H9 (cell line): ENCODE data around the gene ARHGAP4. TPM values are rescaled to one million over a fixed set of nuclear protein-coding genes. Genes with fewer than 3 reads are reported as not detected.

Experiments
- DNase-seq: peaks from one replicate; pipeline ENCODE4 v3.0.0-alpha.2; 2017
- H2AFZ ChIP-seq: one replicate; pipeline ENCODE4 v1.6.1; 2013; ENCODE audit warnings: mild to moderate bottlenecking, low read length, control low read depth, moderate library complexity
- H2AK5ac ChIP-seq: 2 replicates; pipeline ENCODE4 v1.6.1; 2013; ENCODE audit warnings: low read length, control low read depth, mixed read lengths; ENCODE audit not compliant: insufficient read length
- H2BK120ac ChIP-seq: one replicate; pipeline ENCODE4 v1.6.1; 2013; ENCODE audit warnings: low read depth, mild to moderate bottlenecking, low read length, control low read depth, inconsistent platforms; ENCODE audit not compliant: poor library complexity, severe bottlenecking
- H2BK12ac ChIP-seq: 2 replicates; pipeline ENCODE4 v1.6.1; 2013; ENCODE audit warnings: low read length, control low read depth, mixed read lengths, low read depth; ENCODE audit not compliant: insufficient read length
- H2BK15ac ChIP-seq: 2 replicates; pipeline ENCODE4 v1.6.1; 2013; ENCODE audit warnings: low read depth, low read length, control low read depth
- H2BK20ac ChIP-seq: one replicate; pipeline ENCODE4 v1.6.1; 2013; ENCODE audit warnings: low read depth, mild to moderate bottlenecking, low read length, control low read depth, inconsistent platforms; ENCODE audit not compliant: poor library complexity, severe bottlenecking
- H2BK5ac ChIP-seq: 2 replicates; pipeline ENCODE4 v1.6.1; 2013; ENCODE audit warnings: low read length, control low read depth, mixed read lengths; ENCODE audit not compliant: insufficient read length
- H3K14ac ChIP-seq: 2 replicates; pipeline ENCODE4 v1.6.1; 2013; ENCODE audit warnings: low read length, control low read depth; ENCODE audit not compliant: insufficient read depth
- H3K18ac ChIP-seq: 2 replicates; pipeline ENCODE4 v1.6.1; 2013; ENCODE audit warnings: low read depth, mild to moderate bottlenecking, mixed read lengths, low read length, control low read depth; ENCODE audit not compliant: insufficient read length
- H3K23ac ChIP-seq: 2 replicates; pipeline ENCODE4 v1.6.1; 2013; ENCODE audit warnings: low read length, control low read depth, mixed read lengths, low read depth; ENCODE audit not compliant: insufficient read length
- H3K23me2 ChIP-seq: 2 replicates; pipeline ENCODE4 v1.6.1; 2013; ENCODE audit warnings: low read depth, mild to moderate bottlenecking, mixed read lengths, low read length, control low read depth; ENCODE audit not compliant: insufficient read length, poor library complexity, severe bottlenecking
- H3K27ac ChIP-seq: 2 replicates; pipeline ENCODE4 v1.5.1; 2013; ENCODE audit warnings: low read length, control low read depth, mixed read lengths, low read depth; ENCODE audit not compliant: insufficient read length
- H3K27me3 ChIP-seq: 2 replicates; pipeline ENCODE4 v1.6.1; 2013; ENCODE audit warnings: low read length, control low read depth, inconsistent platforms; ENCODE audit not compliant: insufficient read depth
- H3K4ac ChIP-seq: 2 replicates; pipeline ENCODE4 v1.6.1; 2013; ENCODE audit warnings: low read depth, mild to moderate bottlenecking, control low read depth, inconsistent platforms, low read length, moderate library complexity
- H3K4me1 ChIP-seq: 2 replicates; pipeline ENCODE4 v1.6.1; 2013; ENCODE audit warnings: low read length, control low read depth, inconsistent platforms; ENCODE audit not compliant: insufficient read depth
- H3K4me2 ChIP-seq: 2 replicates; pipeline ENCODE4 v1.6.1; 2013; ENCODE audit warnings: low read length, control low read depth, mixed read lengths; ENCODE audit not compliant: insufficient read length, insufficient read depth
- H3K56ac ChIP-seq: 2 replicates; pipeline ENCODE4 v1.6.1; 2013; ENCODE audit warnings: low read depth, mild to moderate bottlenecking, mixed read lengths, low read length, control low read depth; ENCODE audit not compliant: insufficient read length
- H3K79me1 ChIP-seq: 2 replicates; pipeline ENCODE4 v1.6.1; 2013; ENCODE audit warnings: low read depth, mild to moderate bottlenecking, moderate library complexity, low read length, control low read depth, inconsistent platforms; ENCODE audit not compliant: insufficient read depth, poor library complexity, severe bottlenecking
- H3K79me2 ChIP-seq: 2 replicates; pipeline ENCODE4 v1.6.1; 2013; ENCODE audit warnings: low read length, control low read depth, inconsistent platforms; ENCODE audit not compliant: insufficient read depth
- H3K9ac ChIP-seq: 2 replicates; pipeline ENCODE4 v1.6.1; 2013; ENCODE audit warnings: low read length, control low read depth, mixed read lengths; ENCODE audit not compliant: insufficient read length; ENCODE audit errors: extremely low read depth
- H3K9me3 ChIP-seq: one replicate; pipeline ENCODE4 v1.6.1; 2013; ENCODE audit warnings: low read depth, low read length, inconsistent platforms; ENCODE audit not compliant: control insufficient read depth
- H3T11ph ChIP-seq: one replicate; pipeline ENCODE4 v1.6.1; 2013; ENCODE audit warnings: mild to moderate bottlenecking, low read length, control low read depth, inconsistent platforms
- H4K20me1 ChIP-seq: one replicate; pipeline ENCODE4 v1.6.1; 2013; ENCODE audit not compliant: control insufficient read depth, insufficient read length, insufficient read depth
- H4K5ac ChIP-seq: 2 replicates; pipeline ENCODE4 v1.6.1; 2013; ENCODE audit warnings: low read depth, mild to moderate bottlenecking, mixed read lengths, low read length, control low read depth; ENCODE audit not compliant: insufficient read length
- H4K8ac ChIP-seq: replicated peaks from 2 replicates; pipeline ENCODE4 v1.6.1; 2013; ENCODE audit warnings: low read length, control low read depth, mixed read lengths, low read depth; ENCODE audit not compliant: insufficient read length
- H4K91ac ChIP-seq: 2 replicates; pipeline ENCODE4 v1.6.1; 2013; ENCODE audit warnings: low read depth, mild to moderate bottlenecking, moderate library complexity, mixed read lengths, low read length, control low read depth; ENCODE audit not compliant: insufficient read length
- H3K27ac Mint-ChIP-seq, 3 experiments: 2 replicates in 2 of 3; 3 replicates in 1 of 3; pipeline ENCODE4 v1.8.0; 2020 to 2021; ENCODE audit warnings: mixed read lengths in 3 of 3, mild to moderate bottlenecking in 1 of 3, moderate library complexity in 1 of 3
- H3K27me3 Mint-ChIP-seq: 2 replicates; pipeline ENCODE4 v1.8.0; 2021; ENCODE audit warnings: low read depth, mild to moderate bottlenecking, moderate library complexity, mixed read lengths
- H3K36me3 Mint-ChIP-seq, 3 experiments: 2 replicates in 2 of 3; 3 replicates in 1 of 3; pipeline ENCODE4 v1.8.0; 2020 to 2021; ENCODE audit warnings: low read depth in 3 of 3, mixed read lengths in 3 of 3; ENCODE audit not compliant: insufficient read depth in 1 of 3
- H3K4me1 Mint-ChIP-seq, 2 experiments: 2 replicates each; pipeline ENCODE4 v1.8.0; 2020; ENCODE audit warnings: mixed read lengths in 2 of 2
- H3K4me3 Mint-ChIP-seq, 2 experiments: 2 replicates in 1 of 2; 3 replicates in 1 of 2; pipeline ENCODE4 v1.8.0; 2020 to 2021; ENCODE audit warnings: mild to moderate bottlenecking in 2 of 2, mixed read lengths in 2 of 2, moderate library complexity in 1 of 2
- H3K9me3 Mint-ChIP-seq, 2 experiments: 2 replicates in 1 of 2; 3 replicates in 1 of 2; pipeline ENCODE4 v1.8.0; 2020; ENCODE audit warnings: mild to moderate bottlenecking in 2 of 2, mixed read lengths in 2 of 2, moderate library complexity in 1 of 2
- WGBS: extraction: QIAGEN DNeasy Blood & Tissue Kit; methylation state at CpG from one replicate; pipeline ENCODE4 v1.1.7; 2013; ENCODE audit warnings: missing lambda C conversion rate, low lambda C conversion rate, mixed read lengths; ENCODE audit not compliant: insufficient read length; ENCODE audit errors: extremely low coverage; 5-methylcytosine and 5-hydroxymethylcytosine counted together
- total RNA-seq: library from RNA; stranded (reverse); gene quantifications from 2 replicates; pipeline ENCODE4 v1.2.1, GENCODE V29; 2021
- TF ChIP-seq, protein P1 (sequence below): fragments of 200-600 bp; sonication (generic); conservative IDR thresholded peaks from 3 replicates; pipeline ENCODE4 v1.8.0; 2021; ENCODE audit warnings: antibody characterized with exemption, mild to moderate bottlenecking

Gene ARHGAP4
- total RNA-seq, 1 experiment from 2014 or later, result 37.8 TPM

DNA sequence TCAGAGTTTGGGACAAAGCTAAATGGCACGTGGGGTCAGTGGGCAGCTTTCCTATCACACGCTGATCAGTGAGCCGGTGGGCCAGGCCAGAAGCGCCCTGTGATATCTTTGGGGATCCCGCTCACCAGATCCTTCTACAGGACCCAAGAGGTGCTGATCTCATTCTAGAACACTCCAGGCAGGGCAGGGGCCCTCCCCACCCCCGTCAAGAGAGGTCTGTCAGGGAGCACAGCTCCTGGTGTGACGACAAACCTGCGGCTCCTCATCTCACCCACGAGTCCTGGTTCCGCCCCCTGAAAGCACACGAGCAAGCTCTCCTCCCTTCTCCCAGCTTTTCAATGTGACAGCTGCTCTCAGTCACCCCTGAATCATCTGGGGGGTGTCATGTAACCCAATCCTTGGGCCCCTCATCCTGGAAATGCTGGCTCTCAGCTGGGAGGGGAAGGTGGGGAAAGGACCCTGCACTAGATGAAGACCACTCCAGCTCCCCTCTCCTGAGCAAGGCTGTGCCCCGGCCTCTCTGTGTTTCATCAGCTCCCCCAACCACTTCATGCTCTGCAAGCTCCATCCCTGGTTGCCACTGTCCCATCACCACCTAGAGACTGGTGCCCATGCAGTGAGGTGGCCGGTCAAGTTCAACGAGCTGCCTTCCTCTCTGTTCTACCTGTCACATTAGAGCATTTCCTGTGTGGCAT is 40.9 kb upstream of the ARHGAP4 start:
- H2BK5ac ChIP-seq, result no peak overlapping the region
- no peak overlapping the region for H4K5ac ChIP-seq
- H2BK12ac ChIP-seq, result no peak overlapping the region
- no peak overlapping the region for H3K9ac ChIP-seq
- H3K4me1 ChIP-seq, result peaks cover 4% of the 10 kb centered on the region; the same call in 1 of the 2 replicates
- H3K4me2 ChIP-seq, result no peak overlapping the region
- H3T11ph ChIP-seq, result no peak overlapping the region
- no peaks in the 10 kb centered on the region for H3K9me3 ChIP-seq
- no peaks in the 10 kb centered on the region for H3K27me3 ChIP-seq
- no peak overlapping the region for H3K23ac ChIP-seq
- TF ChIP-seq, protein P1, sequence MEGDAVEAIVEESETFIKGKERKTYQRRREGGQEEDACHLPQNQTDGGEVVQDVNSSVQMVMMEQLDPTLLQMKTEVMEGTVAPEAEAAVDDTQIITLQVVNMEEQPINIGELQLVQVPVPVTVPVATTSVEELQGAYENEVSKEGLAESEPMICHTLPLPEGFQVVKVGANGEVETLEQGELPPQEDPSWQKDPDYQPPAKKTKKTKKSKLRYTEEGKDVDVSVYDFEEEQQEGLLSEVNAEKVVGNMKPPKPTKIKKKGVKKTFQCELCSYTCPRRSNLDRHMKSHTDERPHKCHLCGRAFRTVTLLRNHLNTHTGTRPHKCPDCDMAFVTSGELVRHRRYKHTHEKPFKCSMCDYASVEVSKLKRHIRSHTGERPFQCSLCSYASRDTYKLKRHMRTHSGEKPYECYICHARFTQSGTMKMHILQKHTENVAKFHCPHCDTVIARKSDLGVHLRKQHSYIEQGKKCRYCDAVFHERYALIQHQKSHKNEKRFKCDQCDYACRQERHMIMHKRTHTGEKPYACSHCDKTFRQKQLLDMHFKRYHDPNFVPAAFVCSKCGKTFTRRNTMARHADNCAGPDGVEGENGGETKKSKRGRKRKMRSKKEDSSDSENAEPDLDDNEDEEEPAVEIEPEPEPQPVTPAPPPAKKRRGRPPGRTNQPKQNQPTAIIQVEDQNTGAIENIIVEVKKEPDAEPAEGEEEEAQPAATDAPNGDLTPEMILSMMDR, result no peak
- H2BK120ac ChIP-seq, result no peak overlapping the region
- H3K18ac ChIP-seq, result no peak overlapping the region
- peak overlapping the region; percentile 18 to 90 (median 38); a peak in 5 of 7 replicates for H3K27ac Mint-ChIP-seq
- H3K14ac ChIP-seq, result no peak overlapping the region; the same call in 1 of the 2 replicates
- H2BK15ac ChIP-seq, result no peak overlapping the region
- peak overlapping the region; percentile 100; a peak in 4 of 5 replicates for H3K4me3 Mint-ChIP-seq
- no peak overlapping the region for H2AFZ ChIP-seq
- no peak overlapping the region for H3K4ac ChIP-seq
- no peak overlapping the region for H4K91ac ChIP-seq
- H4K20me1 ChIP-seq, result no peaks in the 10 kb centered on the region
- no CpG with 5 or more reads among the region's 14 CpGs for WGBS
- H3K23me2 ChIP-seq, result peaks cover 13% of the 10 kb centered on the region
- peaks cover 29 to 38% of the 10 kb centered on the region in 2 experiments for H3K4me1 Mint-ChIP-seq
- no peak overlapping the region for H3K56ac ChIP-seq
- no peak overlapping the region for H2AK5ac ChIP-seq
- H3K79me2 ChIP-seq, result peaks cover 50% of the 10 kb centered on the region; the same call in 1 of the 2 replicates
- peaks cover 0 to 5% of the 10 kb centered on the region in 2 experiments; a peak in 2 of 5 replicates for H3K9me3 Mint-ChIP-seq
- no peak overlapping the region for H4K8ac ChIP-seq
- peaks cover 5% of the 10 kb centered on the region for H3K79me1 ChIP-seq
- H3K36me3 Mint-ChIP-seq, result peaks cover 28 to 55% (median 36%) of the 10 kb centered on the region in 3 experiments
- H3K27ac ChIP-seq, result no peak overlapping the region
- H3K27me3 Mint-ChIP-seq, result peaks cover 1% of the 10 kb centered on the region; the same call in 1 of the 2 replicates
- DNase-seq, result no peak
- H2BK20ac ChIP-seq, result no peak overlapping the region
